ENCODE data around the gene UGT1A9.

DNA sequence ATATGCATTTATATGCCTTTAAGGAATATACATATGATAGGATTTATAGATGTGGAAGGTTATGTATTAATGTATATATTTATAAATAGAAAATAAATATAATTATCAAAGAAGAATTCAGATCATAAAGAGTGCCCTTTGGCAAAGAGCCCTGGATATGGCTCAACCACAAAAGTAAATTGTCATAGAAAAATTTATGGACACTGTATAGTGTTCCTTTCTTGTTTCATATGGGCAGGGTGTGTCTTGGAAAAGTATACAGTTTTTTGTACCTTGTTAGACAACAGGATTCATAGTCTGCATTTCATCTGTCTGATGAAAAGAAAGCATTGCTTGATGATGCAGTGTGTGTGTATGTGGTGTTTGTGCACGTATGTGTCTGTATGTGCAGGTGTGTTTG is 12.9 kb downstream of the UGT1A9 start:
- TF ChIP-seq, protein P1, sequence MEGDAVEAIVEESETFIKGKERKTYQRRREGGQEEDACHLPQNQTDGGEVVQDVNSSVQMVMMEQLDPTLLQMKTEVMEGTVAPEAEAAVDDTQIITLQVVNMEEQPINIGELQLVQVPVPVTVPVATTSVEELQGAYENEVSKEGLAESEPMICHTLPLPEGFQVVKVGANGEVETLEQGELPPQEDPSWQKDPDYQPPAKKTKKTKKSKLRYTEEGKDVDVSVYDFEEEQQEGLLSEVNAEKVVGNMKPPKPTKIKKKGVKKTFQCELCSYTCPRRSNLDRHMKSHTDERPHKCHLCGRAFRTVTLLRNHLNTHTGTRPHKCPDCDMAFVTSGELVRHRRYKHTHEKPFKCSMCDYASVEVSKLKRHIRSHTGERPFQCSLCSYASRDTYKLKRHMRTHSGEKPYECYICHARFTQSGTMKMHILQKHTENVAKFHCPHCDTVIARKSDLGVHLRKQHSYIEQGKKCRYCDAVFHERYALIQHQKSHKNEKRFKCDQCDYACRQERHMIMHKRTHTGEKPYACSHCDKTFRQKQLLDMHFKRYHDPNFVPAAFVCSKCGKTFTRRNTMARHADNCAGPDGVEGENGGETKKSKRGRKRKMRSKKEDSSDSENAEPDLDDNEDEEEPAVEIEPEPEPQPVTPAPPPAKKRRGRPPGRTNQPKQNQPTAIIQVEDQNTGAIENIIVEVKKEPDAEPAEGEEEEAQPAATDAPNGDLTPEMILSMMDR (IDR thresholded peaks at IDR 0.05; ENCODE audit: insufficient read depth, low read length, poor library complexity, severe bottlenecking): no peak
- TF ChIP-seq EZH2phosphoT487 (conservative IDR thresholded peaks at IDR 0.05; ENCODE audit: low read length): no peak

All from SU-DHL-6 (cell line).